ENCODE measurements around the gene PSMC1. TPM values are rescaled to one million over a fixed set of nuclear protein-coding genes. Genes with fewer than 3 reads are reported as not detected.

Gene PSMC1
- total and polyA plus RNA-seq, 12 donors, result 67.1 to 456 (median 87.4) TPM

GRCh38 chr14:90266441-90267154 lies 10.2 kb downstream of the PSMC1 start:
- H3K4me3 ChIP-seq, result no peak overlapping the region
- peak in 1 of 7 donors; percentile 42 for DNase-seq
- H3K9me3 ChIP-seq (replicated peaks in 1 of 3), result no peaks in the 10 kb centered on the region
- peaks cover 0 to 91% of the 10 kb centered on the region in 2 donors for H3K36me3 ChIP-seq (replicated peaks in 1 of 2)
- H3K27ac ChIP-seq, result no peak overlapping the region
- no peak for TF ChIP-seq POLR2A (IDR thresholded peaks at IDR 0.05)
- TF ChIP-seq CTCF (IDR thresholded peaks at IDR 0.05), result no peak
- WGBS, 4 donors, result 94 to 99% (median 97%) methylated on average over 7 to 9 of the region's 9 CpGs
- no peaks in the 10 kb centered on the region for H3K27me3 ChIP-seq
- H3K4me1 ChIP-seq (replicated peaks in 1 of 2), result no peaks in the 10 kb centered on the region
- intact Hi-C loops (cut with DNase I), result no loop called here

GRCh38 chr14:90268420-90268819 lies 12.1 kb downstream of the PSMC1 start:
- TF ChIP-seq POLR2A (IDR thresholded peaks at IDR 0.05) (no peak), CTCF (IDR thresholded peaks at IDR 0.05) (no peak)
- Histone ChIP-seq H3K9me3 (replicated peaks in 1 of 3) (no peaks in the 10 kb centered on the region), H3K36me3 (replicated peaks in 1 of 2) (peaks cover 0 to 97% of the 10 kb centered on the region in 2 donors), H3K4me1 (replicated peaks in 1 of 2) (peaks cover 0 to under 1% of the 10 kb centered on the region in 2 donors), H3K27me3 (no peaks in the 10 kb centered on the region), H3K27ac (no peak overlapping the region), H3K4me3 (no peak overlapping the region)
- 87 to 93% (median 90%) methylated on average over 4 of the region's 4 CpGs for WGBS, 4 donors
- intact Hi-C loops (cut with DNase I), result no loop called here
- DNase-seq, result peak in 1 of 7 donors; percentile 42

GRCh38 chr14:90272523-90272922 lies 16.2 kb downstream of the PSMC1 start:
- Histone ChIP-seq H3K27ac (no peak overlapping the region), H3K4me3 (no peak overlapping the region), H3K9me3 (replicated peaks in 1 of 3) (no peaks in the 10 kb centered on the region), H3K4me1 (replicated peaks in 1 of 2) (peaks cover 0 to 6% of the 10 kb centered on the region in 2 donors), H3K27me3 (no peaks in the 10 kb centered on the region), H3K36me3 (replicated peaks in 1 of 2) (peaks cover 0 to 70% of the 10 kb centered on the region in 2 donors)
- no peak for TF ChIP-seq CTCF (IDR thresholded peaks at IDR 0.05)
- no peak for TF ChIP-seq POLR2A (IDR thresholded peaks at IDR 0.05)
- peak in 1 of 7 donors; percentile 52 for DNase-seq
- 78 to 85% (median 81%) methylated on average over 9 to 10 of the region's 10 CpGs for WGBS, 4 donors
- intact Hi-C loops (cut with DNase I), result no loop called here

- WGBS, 4 donors, result 30 to 33% (median 32%) methylated on average over 8 of the region's 8 CpGs
- TF ChIP-seq CTCF (IDR thresholded peaks at IDR 0.05), result no peak
- TF ChIP-seq POLR2A (IDR thresholded peaks at IDR 0.05), result no peak
- DNase-seq, result peak; percentile 50 to 80 (median 75)
- intact Hi-C loops (cut with DNase I), result no loop called here
- peaks cover 0 to 6% of the 10 kb centered on the region in 2 donors for H3K4me1 ChIP-seq (replicated peaks in 1 of 2)
- H3K27me3 ChIP-seq, result no peaks in the 10 kb centered on the region
- peak overlapping the region in 3 of 5 donors; percentile 9 to 46 (median 39) for H3K27ac ChIP-seq
- H3K36me3 ChIP-seq (replicated peaks in 1 of 2), result peaks cover 0 to 70% of the 10 kb centered on the region in 2 donors
- no peak overlapping the region for H3K4me3 ChIP-seq
- H3K9me3 ChIP-seq (replicated peaks in 1 of 3), result no peaks in the 10 kb centered on the region
Measured at GRCh38 chr14:90273532-90273931, 17.2 kb downstream of the PSMC1 start.
